ENCODE results near the gene STOM.

STOM gene

GRCh38 chr9:121309833-121310425 is 60.1 kb downstream of the STOM start:
- H3K4me3 ChIP-seq (ENCODE audit: low read depth, low read length): no peak overlapping the region
- CTCF ChIA-PET: interaction anchor here (0.8 to 2.8 kb wide), 3 partner anchors 8 to 32 kb away, joined by 3 to 16 read pairs (median 4); no protein-coding TSS in a partner anchor
- POLR2A ChIA-PET: interaction anchor here (1.7 kb wide), 1 partner anchor 10 kb away, joined by 3 read pairs; no protein-coding TSS in a partner anchor
- no peaks in the 10 kb centered on the region for H3K9me3 ChIP-seq (ENCODE audit: control insufficient read depth, insufficient read depth, low read depth, low read length)
- no peak overlapping the region for H3K27ac ChIP-seq (ENCODE audit: extremely low read depth, low read depth, low read length)
- no peak for TF ChIP-seq ZNF670 (tag by site-specific recombination; IDR thresholded peaks at IDR 0.05; ENCODE audit: low read depth)
- no peak for TF ChIP-seq ZNF133 (tag by site-specific recombination; IDR thresholded peaks at IDR 0.05)
- no peak for TF ChIP-seq ZNF202 (tag by site-specific recombination; IDR thresholded peaks at IDR 0.05; ENCODE audit: borderline replicate concordance)
- TF ChIP-seq BCL6B (tag by site-specific recombination; IDR thresholded peaks at IDR 0.05): no peak
- no peak for TF ChIP-seq ZNF16 (tag by site-specific recombination; IDR thresholded peaks at IDR 0.05; ENCODE audit: low read depth)
- TF ChIP-seq ZNF121 (tag by site-specific recombination; IDR thresholded peaks at IDR 0.05): no peak
- TF ChIP-seq RBAK (tag by site-specific recombination; IDR thresholded peaks at IDR 0.05): peak; percentile 89; the same call in 1 of the 2 replicates
- peak; percentile 59 for TF ChIP-seq ZNF366 (tag by site-specific recombination; conservative IDR thresholded peaks at IDR 0.05)
- no peak for TF ChIP-seq ZNF404 (tag by site-specific recombination; IDR thresholded peaks at IDR 0.05)
- no peak for TF ChIP-seq KLF10 (tag by site-specific recombination; IDR thresholded peaks at IDR 0.05)
- no peak for TF ChIP-seq ZSCAN30 (tag by site-specific recombination; IDR thresholded peaks at IDR 0.05)
- no peak for TF ChIP-seq ZNF350 (tag by site-specific recombination; IDR thresholded peaks at IDR 0.05)
- no peak for TF ChIP-seq ZNF548 (tag by site-specific recombination; IDR thresholded peaks at IDR 0.05)
- no peak for TF ChIP-seq KLF7 (tag by site-specific recombination; IDR thresholded peaks at IDR 0.05; ENCODE audit: borderline replicate concordance)
- TF ChIP-seq SCRT2 (tag by site-specific recombination; IDR thresholded peaks at IDR 0.05): no peak
- no peak for TF ChIP-seq GLIS1 (tag by site-specific recombination; IDR thresholded peaks at IDR 0.05)
- no peak for TF ChIP-seq ZSCAN5A (tag by site-specific recombination; IDR thresholded peaks at IDR 0.05)
- no peak for TF ChIP-seq ZBTB48 (tag by site-specific recombination; IDR thresholded peaks at IDR 0.05)
- no peak for TF ChIP-seq ZNF184 (tag by site-specific recombination; IDR thresholded peaks at IDR 0.05)
- TF ChIP-seq PRDM1 (tag by site-specific recombination; IDR thresholded peaks at IDR 0.05): peak; percentile 80
- no peak for TF ChIP-seq ZNF157 (tag by site-specific recombination; IDR thresholded peaks at IDR 0.05)
- TF ChIP-seq ZNF514 (tag by site-specific recombination; IDR thresholded peaks at IDR 0.05): no peak
- TF ChIP-seq ZNF580 (tag by site-specific recombination; IDR thresholded peaks at IDR 0.05): no peak
- peaks cover 0 to 38% of the 10 kb centered on the region in 2 experiments; a peak in 1 of 3 replicates for H3K36me3 ChIP-seq (ENCODE audit: control insufficient read depth in 2 of 2, insufficient read depth in 1 of 2, low read length in 2 of 2)
- H3K4me1 ChIP-seq (ENCODE audit: control insufficient read depth, insufficient read depth, low read length): no peaks in the 10 kb centered on the region

GRCh38 chr9:121309171-121309570 is 60.9 kb downstream of the STOM start:
- POLR2A ChIA-PET: interaction anchor here (1.7 kb wide), 1 partner anchor 11 kb away, joined by 3 read pairs; no protein-coding TSS in a partner anchor
- H3K9me3 ChIP-seq (ENCODE audit: control insufficient read depth, insufficient read depth, low read depth, low read length): no peaks in the 10 kb centered on the region
- H3K36me3 ChIP-seq (ENCODE audit: control insufficient read depth in 2 of 2, insufficient read depth in 1 of 2, low read length in 2 of 2): peaks cover 0 to 44% of the 10 kb centered on the region in 2 experiments; a peak in 1 of 3 replicates
- no peaks in the 10 kb centered on the region for H3K4me1 ChIP-seq (ENCODE audit: control insufficient read depth, insufficient read depth, low read length)
- H3K4me3 ChIP-seq (ENCODE audit: low read depth, low read length): no peak overlapping the region
- no peak overlapping the region for H3K27ac ChIP-seq (ENCODE audit: extremely low read depth, low read depth, low read length)
- CTCF ChIA-PET: interaction anchor here (0.8 to 2.8 kb wide), 4 partner anchors 9 to 96 kb away, joined by 3 to 16 read pairs (median 4); no protein-coding TSS in a partner anchor
- TF ChIP-seq MYNN (tag by site-specific recombination; IDR thresholded peaks at IDR 0.05; ENCODE audit: borderline replicate concordance): no peak
